A172 (cell line): ENCODE data around the gene CD34. TPM values are rescaled to one million over a fixed set of nuclear protein-coding genes. Genes with fewer than 3 reads are reported as not detected.
"Not testable (repeated sequence)": the region's sequence is repeated elsewhere in the genome, so short reads cannot be mapped to it uniquely, and the experiment has no call there.

Experiments
- DNase-seq: peaks from one replicate; pipeline ENCODE4 v3.0.0-alpha.2; 2015; ENCODE audit warnings: low spot score
- total RNA-seq: library from RNA; depleted of rRNA; stranded (reverse); fragments of >200 nt; shearing (Covaris generic); gene quantifications from 2 replicates; pipeline ENCODE4 v1.2.3, GENCODE V29; 2014

The CD34 gene
- total RNA-seq, 1 experiment from 2014 or later, result 0.76 TPM

- no peak for DNase-seq
These were observed 12.7 kb downstream of the CD34 start for GRCh38 chr1:207898260-207898659.

DNA sequence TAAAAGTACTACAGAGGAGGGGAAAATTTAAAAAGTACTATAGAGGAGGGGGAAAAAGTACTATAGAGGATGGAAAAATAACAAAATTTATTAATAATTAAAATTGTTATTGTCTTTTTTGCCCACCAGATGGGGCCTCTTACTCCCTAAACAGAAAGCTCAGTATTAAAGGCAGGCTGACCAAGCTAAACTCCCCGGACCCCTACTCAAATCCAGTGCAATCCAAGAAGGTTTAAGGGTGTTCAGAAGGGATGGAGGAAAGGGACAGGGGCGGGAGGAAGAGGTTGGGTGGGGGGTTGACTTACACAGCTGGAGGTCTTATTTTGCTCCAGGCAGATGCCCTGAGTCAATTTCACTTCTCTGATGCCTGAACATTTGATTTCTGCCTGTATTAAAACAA is 13.7 kb downstream of the CD34 start:
- no peak for DNase-seq

DNA sequence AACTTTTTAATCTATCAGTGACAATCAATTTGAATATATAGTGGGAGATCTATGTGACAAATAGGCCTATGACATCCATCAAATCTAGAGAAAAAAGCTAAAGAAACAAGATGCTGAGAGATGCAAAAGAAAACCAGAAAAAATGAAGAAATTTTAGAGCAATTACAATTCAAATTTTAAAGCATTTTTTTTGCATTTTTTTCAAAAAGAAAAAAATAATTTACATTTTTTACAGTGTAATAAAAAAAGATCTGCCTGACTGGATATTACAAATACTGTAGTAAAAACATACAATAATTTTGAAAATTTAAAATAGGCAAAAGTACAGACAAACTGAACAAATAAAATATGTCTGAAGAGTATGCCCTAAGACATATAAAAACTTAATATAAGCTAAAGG is 14.4 kb downstream of the CD34 start:
- no peak for DNase-seq

DNA sequence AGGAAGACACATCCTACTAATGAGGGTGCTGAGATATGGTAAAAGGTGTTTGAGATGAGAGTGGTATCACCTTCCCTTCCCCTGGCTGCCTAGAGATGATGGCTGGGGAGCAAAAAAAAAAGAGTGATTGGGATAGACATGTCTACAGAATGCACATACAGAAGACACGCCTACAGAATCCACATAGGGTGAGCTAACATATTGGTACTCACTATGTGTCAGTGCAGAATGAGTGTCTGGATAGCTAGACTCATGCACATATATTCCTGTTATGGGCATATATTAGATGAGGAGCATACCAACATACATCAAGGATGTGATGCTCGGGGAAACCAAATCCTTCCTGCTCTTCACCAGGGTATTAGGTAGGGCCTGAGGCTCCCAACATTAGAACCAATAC is 16.2 kb downstream of the CD34 start:
- no peak for DNase-seq

DNA sequence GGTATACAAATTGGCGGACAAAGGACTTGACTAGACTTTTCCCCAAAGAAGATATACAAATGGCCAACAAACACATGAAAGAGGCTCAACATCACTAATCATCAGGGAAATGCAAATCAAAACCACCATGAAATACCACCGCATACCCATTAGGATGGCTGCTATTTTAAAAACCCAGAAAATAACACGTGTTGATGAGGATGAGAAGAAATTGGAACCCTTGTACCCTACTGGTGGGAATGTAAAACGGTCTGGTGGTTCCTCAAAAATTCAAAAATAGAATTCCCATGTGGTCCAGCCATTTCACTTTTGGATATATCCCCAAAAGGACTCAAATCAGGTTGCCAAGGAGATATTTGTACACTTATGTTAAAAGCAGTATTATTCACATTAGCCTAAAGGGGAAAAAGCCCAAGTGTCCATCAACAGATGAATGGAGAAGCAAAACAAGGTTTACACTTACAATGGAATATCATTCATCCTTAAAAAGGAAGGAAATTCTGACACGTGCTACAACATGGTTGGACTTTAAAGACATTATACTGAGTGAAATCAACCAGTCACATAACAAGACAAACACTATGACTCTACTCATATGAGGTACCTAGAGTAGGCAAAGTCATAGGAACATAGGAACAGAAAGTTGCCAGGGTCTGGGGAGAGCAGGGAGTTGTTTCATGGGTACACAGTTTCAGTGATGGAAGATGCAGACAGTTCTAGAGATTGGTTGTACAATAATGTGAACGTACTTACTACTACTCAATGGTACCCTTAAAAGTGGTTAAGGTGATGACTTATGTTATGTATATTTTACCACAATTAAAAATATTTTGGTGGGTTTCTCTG is 17.0 kb downstream of the CD34 start:
- DNase-seq, result no peak

DNA sequence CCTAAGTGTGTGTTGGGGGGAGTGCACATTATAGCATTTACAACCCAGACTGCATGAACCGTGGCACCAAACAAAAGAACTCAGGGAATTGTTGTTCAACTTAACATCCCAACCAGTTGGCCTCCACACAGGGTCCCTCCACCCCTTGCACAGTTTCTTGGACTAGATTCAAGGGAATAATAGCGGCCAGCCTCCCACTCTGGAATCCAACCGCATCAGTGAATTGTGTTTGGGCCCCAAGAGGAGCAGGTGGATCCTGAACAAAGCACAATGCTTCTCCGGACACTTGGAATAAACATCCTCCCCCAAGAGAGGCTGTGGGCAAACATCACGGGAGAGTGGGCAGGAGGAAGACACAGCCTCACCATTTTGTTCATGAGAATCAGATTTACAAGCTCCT is 18.2 kb downstream of the CD34 start:
- no peak for DNase-seq

DNA sequence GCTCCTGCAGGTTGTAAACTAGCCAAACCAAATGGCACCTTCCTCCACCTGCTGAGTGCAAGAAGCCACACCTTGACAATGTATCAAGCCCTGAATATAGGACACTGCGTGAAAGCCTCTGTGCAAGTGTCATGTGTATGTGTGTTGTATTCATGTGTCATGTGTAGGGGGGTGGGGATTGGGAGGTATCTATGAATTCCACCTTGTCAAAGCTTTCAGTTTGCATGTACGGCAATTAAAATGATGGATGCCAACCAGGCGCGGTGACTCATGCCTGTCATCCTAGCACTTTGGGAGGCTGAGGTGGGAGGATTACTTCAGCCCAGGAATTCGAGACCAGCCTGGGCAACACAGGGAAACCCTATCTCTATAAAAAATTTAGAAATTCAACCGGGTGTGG is 19.8 kb downstream of the CD34 start:
- peak; percentile 49 for DNase-seq

GRCh38 chr1:207890136-207890738 is 20.7 kb downstream of the CD34 start:
- DNase-seq, result peak; percentile 81

- DNase-seq, result peak; percentile 33
These were observed 22.3 kb downstream of the CD34 start for GRCh38 chr1:207888652-207889051.

- DNase-seq, result no peak
These were observed 23.3 kb downstream of the CD34 start for GRCh38 chr1:207887542-207888201.

DNA sequence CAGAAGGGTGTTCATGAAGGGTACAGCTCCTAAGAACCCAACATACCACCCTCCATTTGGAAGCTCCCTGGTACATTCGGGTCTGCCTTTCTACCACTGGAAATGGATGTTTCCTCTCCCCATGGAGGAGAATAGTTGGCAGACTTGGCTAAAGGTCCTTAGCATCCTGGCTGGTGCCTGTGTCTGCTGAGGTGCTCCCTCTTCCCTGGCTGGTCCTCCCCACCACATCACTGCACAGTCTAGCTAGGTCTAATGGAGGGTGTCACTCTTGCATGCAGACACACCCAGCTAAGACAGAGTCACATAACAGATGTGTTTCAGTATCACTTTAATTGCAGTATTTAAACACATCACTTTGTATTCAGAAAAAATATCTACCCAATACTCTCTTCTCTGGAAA is 24.7 kb downstream of the CD34 start:
- DNase-seq, result no peak

- peak; percentile 88 for DNase-seq
These were observed 25.5 kb downstream of the CD34 start for GRCh38 chr1:207885129-207886032.

DNA sequence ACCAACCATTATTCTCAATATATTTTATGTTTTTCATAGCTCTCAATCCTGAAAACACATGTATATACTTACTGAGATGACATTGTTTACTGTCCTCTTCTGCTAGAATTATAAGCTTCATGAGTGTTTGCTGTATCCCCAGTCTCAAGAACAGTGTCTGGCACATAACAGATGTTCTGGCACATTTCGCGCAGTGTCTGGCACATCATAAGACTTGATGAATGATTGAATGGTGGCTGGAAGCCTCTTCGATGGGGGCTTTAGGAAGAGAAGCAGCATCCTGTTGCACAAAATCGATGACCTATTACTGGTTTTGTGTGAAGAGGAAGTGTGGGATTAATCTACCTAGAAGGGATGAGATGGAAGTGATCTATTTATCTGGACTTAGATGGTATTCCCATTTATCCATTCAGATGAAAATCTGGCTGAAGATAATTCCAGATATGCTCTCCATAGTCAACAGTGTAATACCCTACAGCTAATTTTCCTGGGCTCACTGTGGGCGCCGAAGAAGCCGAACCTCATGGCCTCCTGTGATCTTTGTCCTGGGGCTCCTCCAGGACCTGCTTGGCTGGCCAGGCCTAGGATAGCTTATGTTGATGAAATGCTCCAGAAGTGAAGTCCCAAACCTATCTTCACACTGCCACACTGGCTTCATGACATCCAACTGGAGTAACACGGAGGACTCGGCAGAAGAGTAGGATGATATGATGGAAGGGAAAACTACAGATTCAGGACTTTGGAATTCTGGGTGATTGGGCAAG is 26.5 kb downstream of the CD34 start:
- DNase-seq, result no peak

GRCh38 chr1:207883660-207884250 is 27.2 kb downstream of the CD34 start:
- DNase-seq, result no peak

GRCh38 chr1:207883104-207883651 is 27.7 kb downstream of the CD34 start:
- DNase-seq, result no peak

GRCh38 chr1:207882692-207883091 is 28.2 kb downstream of the CD34 start:
- no peak for DNase-seq

DNA sequence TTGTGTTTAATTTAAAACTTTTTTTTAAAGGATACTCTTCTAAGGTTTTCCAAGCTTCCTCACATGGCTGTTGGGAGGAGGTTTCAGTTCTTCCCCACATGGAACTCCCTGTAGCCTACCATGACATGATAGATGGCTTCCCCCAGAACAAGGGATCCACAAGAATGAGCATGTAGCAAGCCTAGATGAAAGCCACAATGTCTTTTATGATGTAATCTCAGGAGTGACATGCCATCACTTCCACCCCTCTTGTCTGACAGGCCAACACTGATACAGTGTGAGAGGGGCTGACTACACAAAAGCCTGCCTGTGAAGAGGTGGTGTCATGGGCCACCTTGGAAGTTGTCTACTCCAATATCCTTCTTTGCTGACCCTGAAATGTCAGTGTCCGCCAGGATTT is 32.0 kb downstream of the CD34 start:
- DNase-seq, result no peak

GRCh38 chr1:207877914-207878313 is 33.0 kb downstream of the CD34 start:
- not testable (repeated sequence) for DNase-seq

DNA sequence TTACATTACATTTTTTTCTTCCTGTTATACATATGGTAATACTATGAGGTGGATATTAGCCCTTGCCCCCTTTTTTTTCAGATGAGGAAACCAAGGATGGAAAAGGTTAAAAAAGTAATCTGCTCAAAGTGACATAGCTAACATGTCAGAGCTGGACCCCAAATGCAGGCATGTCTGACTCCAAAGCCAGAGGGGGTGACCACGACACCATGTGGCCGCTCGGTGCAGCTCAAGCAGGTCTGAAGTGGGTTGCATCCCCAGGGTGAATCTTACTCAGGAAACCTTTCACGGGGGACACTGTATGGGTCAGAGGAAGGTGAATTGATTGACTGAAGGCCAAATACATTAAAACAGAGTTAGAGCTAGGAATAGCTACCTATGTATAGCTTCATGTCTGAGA is 34.8 kb downstream of the CD34 start:
- DNase-seq, result no peak

GRCh38 chr1:207875532-207875931 is 35.4 kb downstream of the CD34 start:
- DNase-seq, result no peak
